ENCODE data around the gene LEMD1.
"Not testable (repeated sequence)": the region's sequence is repeated elsewhere in the genome, so short reads cannot be mapped to it uniquely, and the experiment has no call there.

DNA sequence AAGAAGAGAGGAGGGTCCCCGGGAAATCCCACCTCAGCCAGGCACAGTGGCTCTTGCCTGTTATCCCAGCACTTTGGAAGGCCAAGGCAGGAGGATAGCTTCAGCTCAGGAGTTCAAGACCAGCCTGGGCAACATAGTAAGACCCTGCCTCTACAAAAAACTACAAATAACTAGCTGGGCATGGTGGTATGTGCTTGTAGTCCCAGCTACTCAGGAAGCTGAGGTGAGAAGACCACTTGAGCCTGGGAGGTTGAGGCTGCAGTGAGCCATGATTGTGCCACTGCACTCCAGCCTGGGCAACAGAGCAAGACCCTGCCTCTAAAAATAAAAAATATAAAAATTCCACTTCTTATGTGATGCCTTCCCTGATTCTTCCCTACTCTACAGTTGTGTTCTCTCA is 10.8 kb upstream of the LEMD1 start:
- TF ChIP-seq, protein P1, sequence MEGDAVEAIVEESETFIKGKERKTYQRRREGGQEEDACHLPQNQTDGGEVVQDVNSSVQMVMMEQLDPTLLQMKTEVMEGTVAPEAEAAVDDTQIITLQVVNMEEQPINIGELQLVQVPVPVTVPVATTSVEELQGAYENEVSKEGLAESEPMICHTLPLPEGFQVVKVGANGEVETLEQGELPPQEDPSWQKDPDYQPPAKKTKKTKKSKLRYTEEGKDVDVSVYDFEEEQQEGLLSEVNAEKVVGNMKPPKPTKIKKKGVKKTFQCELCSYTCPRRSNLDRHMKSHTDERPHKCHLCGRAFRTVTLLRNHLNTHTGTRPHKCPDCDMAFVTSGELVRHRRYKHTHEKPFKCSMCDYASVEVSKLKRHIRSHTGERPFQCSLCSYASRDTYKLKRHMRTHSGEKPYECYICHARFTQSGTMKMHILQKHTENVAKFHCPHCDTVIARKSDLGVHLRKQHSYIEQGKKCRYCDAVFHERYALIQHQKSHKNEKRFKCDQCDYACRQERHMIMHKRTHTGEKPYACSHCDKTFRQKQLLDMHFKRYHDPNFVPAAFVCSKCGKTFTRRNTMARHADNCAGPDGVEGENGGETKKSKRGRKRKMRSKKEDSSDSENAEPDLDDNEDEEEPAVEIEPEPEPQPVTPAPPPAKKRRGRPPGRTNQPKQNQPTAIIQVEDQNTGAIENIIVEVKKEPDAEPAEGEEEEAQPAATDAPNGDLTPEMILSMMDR (conservative IDR thresholded peaks at IDR 0.05 in 1 of 2, IDR thresholded peaks at IDR 0.05 in 1 of 2; ENCODE audit: low read depth in 1 of 2, low read length in 2 of 2): not testable (repeated sequence)
- TF ChIP-seq EZH2 (IDR thresholded peaks at IDR 0.05; ENCODE audit: low read length, missing control alignments): not testable (repeated sequence)
